SU-DHL-6 (cell line): ENCODE data around the gene BIVM.

Experiments used
- H2AFZ ChIP-seq: fragments of 200-600 bp; sonication (generic); 2 replicates; pipeline ENCODE4 v1.6.1; 2014; ENCODE audit warnings: low read depth, mild to moderate bottlenecking, moderate library complexity, mixed read lengths, antibody characterized with exemption, low read length; ENCODE audit not compliant: severe bottlenecking
- H3F3A ChIP-seq: fragments of 200-600 bp; shearing (Covaris generic); 2 replicates; pipeline ENCODE4 v1.6.0; 2016; ENCODE audit warnings: antibody characterized with exemption, mild to moderate bottlenecking; ENCODE audit not compliant: insufficient read depth
- H3K27ac ChIP-seq: fragments of 200-600 bp; sonication (generic); 2 replicates; pipeline ENCODE4 v1.5.1; 2016; ENCODE audit warnings: low read depth, mild to moderate bottlenecking, low read length, moderate library complexity, mixed read lengths
- H3K27me3 ChIP-seq: fragments of 200-600 bp; sonication (generic), shearing (Covaris generic); 2 replicates; pipeline ENCODE4 v1.6.0; 2014; ENCODE audit warnings: mild to moderate bottlenecking, low read length
- H3K36me3 ChIP-seq: fragments of 200-600 bp; sonication (generic); 2 replicates; pipeline ENCODE4 v1.6.1; 2014; ENCODE audit warnings: mild to moderate bottlenecking, low read length, mixed read lengths
- H3K4me2 ChIP-seq: fragments of 300-600, 200-600 bp; shearing (Covaris generic), sonication (generic); 2 replicates; pipeline ENCODE4 v1.6.0; 2014; ENCODE audit warnings: low read length, low read depth, mild to moderate bottlenecking; ENCODE audit not compliant: poor library complexity, severe bottlenecking
- H3K4me3 ChIP-seq: fragments of 200-600 bp; sonication (generic); 2 replicates; pipeline ENCODE4 v1.5.1; 2014; ENCODE audit warnings: antibody characterized with exemption, low read length, mild to moderate bottlenecking, mixed read lengths; ENCODE audit not compliant: insufficient read depth, poor library complexity, severe bottlenecking
- H3K79me2 ChIP-seq: fragments of 200-600 bp; sonication (generic); 2 replicates; pipeline ENCODE4 v1.6.1; 2014; ENCODE audit warnings: mild to moderate bottlenecking, low read length, moderate library complexity; ENCODE audit not compliant: insufficient read depth
- H3K9ac ChIP-seq: fragments of 200-600 bp; sonication (generic); 2 replicates; pipeline ENCODE4 v1.7.0; 2014; ENCODE audit warnings: mild to moderate bottlenecking, low read length
- H3K9me2 ChIP-seq: fragments of 200-600 bp; sonication (generic); replicated peaks from 2 replicates; pipeline ENCODE4 v1.6.1; 2014; ENCODE audit warnings: low read length; ENCODE audit not compliant: insufficient read depth
- H3K9me3 ChIP-seq: fragments of 200-600 bp; sonication (generic); 2 replicates; pipeline ENCODE4 v1.6.1; 2014; ENCODE audit warnings: low read length, mixed read lengths; ENCODE audit not compliant: insufficient read depth
- H4K20me1 ChIP-seq: fragments of 200-600 bp; sonication (generic); 2 replicates; pipeline ENCODE4 v1.6.1; 2014; ENCODE audit warnings: low read depth, mild to moderate bottlenecking, antibody characterized with exemption, low read length, moderate library complexity, mixed read lengths
- EZH2phosphoT487 ChIP-seq: fragments of 200-600 bp; sonication (generic), shearing (Covaris generic); conservative IDR thresholded peaks from 2 replicates; pipeline ENCODE4 v1.6.1; 2018; ENCODE audit warnings: mild to moderate bottlenecking, antibody characterized with exemption, low read length, moderate library complexity, mixed read lengths
- TF ChIP-seq, protein P1 (sequence below): fragments of 200-600 bp; sonication (generic); IDR thresholded peaks from one replicate; pipeline ENCODE4 v1.5.1; 2017; ENCODE audit warnings: antibody characterized with exemption, mild to moderate bottlenecking, low read length, moderate library complexity; ENCODE audit not compliant: insufficient read depth, poor library complexity, severe bottlenecking

BIVM gene

DNA sequence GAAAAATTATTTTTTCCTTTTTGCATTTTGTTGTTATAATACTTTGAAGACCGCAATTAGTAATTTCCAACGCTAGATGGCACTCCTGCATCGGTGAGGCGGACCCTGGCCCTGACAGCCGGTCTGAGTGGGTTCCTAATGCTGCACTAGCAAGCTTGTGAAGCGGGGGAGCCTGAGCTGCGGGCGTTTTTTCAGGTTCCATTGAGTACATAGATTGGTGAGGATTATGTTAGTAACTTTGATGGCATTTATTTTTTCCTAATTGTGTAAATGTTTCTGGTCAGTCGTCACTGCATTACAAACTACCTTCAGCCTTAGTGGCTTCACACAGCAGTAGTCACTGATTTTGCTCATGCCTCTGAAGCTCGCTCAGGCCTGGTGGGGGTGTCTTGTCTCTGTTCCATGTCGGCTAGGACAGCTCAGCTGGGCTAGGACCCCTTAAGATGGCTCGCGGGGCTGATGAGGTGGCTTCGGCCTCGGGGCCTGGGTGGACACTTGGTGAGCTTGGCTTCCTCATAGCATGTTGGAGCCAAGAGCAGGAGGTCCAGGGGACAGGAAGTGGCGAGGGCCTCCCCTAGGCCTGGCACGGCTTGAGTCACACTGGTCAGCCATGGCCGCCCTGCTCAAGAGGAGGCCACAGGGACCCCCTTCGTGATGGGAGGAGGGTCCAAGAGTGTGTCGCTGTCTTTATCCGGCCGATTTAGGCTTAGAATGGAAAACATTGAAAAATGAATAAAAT, 71.9 kb downstream of the BIVM start:
- Histone ChIP-seq H3K4me2 (no peak overlapping the region), H2AFZ (no peak overlapping the region), H3K36me3 (peaks cover 41% of the 10 kb centered on the region), H3K9me3 (no peaks in the 10 kb centered on the region), H3F3A (peaks cover 11% of the 10 kb centered on the region; the same call in 1 of the 2 replicates), H3K27ac (no peak overlapping the region), H3K9ac (no peak overlapping the region), H3K79me2 (peaks cover 5% of the 10 kb centered on the region; the same call in 1 of the 2 replicates), H3K4me3 (no peak overlapping the region), H4K20me1 (no peaks in the 10 kb centered on the region), H3K9me2 (no peaks in the 10 kb centered on the region), H3K27me3 (no peaks in the 10 kb centered on the region)
- TF ChIP-seq, protein P1, sequence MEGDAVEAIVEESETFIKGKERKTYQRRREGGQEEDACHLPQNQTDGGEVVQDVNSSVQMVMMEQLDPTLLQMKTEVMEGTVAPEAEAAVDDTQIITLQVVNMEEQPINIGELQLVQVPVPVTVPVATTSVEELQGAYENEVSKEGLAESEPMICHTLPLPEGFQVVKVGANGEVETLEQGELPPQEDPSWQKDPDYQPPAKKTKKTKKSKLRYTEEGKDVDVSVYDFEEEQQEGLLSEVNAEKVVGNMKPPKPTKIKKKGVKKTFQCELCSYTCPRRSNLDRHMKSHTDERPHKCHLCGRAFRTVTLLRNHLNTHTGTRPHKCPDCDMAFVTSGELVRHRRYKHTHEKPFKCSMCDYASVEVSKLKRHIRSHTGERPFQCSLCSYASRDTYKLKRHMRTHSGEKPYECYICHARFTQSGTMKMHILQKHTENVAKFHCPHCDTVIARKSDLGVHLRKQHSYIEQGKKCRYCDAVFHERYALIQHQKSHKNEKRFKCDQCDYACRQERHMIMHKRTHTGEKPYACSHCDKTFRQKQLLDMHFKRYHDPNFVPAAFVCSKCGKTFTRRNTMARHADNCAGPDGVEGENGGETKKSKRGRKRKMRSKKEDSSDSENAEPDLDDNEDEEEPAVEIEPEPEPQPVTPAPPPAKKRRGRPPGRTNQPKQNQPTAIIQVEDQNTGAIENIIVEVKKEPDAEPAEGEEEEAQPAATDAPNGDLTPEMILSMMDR, result peak; percentile 78
- no peak for TF ChIP-seq EZH2phosphoT487

DNA sequence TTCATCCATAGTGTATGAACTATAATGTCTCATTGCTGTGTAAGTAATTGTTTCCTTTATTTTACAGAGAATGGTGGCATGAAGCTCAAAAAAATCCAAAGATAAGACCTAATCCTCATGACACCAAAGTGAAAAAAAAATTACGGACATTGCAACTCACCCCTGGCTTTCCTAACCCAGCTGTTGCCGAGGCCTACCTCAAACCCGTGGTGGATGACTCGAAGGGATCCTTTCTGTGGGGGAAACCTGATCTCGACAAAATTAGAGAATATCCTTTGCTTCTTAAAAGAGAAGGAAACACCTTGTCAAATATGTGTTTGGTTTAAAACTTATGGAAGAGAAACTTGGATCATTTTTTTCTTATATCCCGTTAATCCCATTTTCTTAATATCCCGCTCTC, 73.2 kb downstream of the BIVM start:
- H3K9ac ChIP-seq, result no peak overlapping the region
- no peaks in the 10 kb centered on the region for H4K20me1 ChIP-seq
- H3K27ac ChIP-seq, result no peak overlapping the region
- H3K9me3 ChIP-seq, result no peaks in the 10 kb centered on the region
- peaks cover 11% of the 10 kb centered on the region; the same call in 1 of the 2 replicates for H3F3A ChIP-seq
- peaks cover 5% of the 10 kb centered on the region; the same call in 1 of the 2 replicates for H3K79me2 ChIP-seq
- no peak overlapping the region for H2AFZ ChIP-seq
- no peaks in the 10 kb centered on the region for H3K9me2 ChIP-seq
- no peak overlapping the region for H3K4me3 ChIP-seq
- peaks cover 41% of the 10 kb centered on the region for H3K36me3 ChIP-seq
- no peak overlapping the region for H3K4me2 ChIP-seq
- TF ChIP-seq, protein P1, result no peak
- TF ChIP-seq EZH2phosphoT487, result no peak
- no peaks in the 10 kb centered on the region for H3K27me3 ChIP-seq

DNA sequence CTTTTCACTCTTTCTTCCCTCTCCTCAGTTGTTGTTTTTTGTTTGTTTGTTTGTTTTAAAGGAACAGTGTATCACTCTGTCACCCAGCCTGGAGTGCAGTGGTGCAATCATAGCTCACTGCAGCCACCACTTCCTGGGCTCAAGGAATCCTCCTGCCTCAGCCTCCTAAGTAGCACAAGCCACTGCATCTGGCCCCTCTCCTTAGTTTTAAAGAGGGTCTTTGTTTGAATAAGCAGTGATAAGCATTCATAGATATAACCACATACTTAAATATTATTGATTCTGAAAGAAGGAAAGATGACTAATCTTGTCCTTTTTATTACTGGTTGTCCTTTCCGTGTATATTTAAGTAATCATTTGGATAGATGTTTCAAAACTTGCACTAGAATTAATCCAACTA, 73.6 kb downstream of the BIVM start:
- Histone ChIP-seq H3K4me2 (no peak overlapping the region), H3K4me3 (no peak overlapping the region), H3K27ac (no peak overlapping the region), H3K79me2 (peaks cover 5% of the 10 kb centered on the region; the same call in 1 of the 2 replicates), H3K9me2 (no peaks in the 10 kb centered on the region), H3F3A (peaks cover 11% of the 10 kb centered on the region; the same call in 1 of the 2 replicates), H3K9me3 (no peaks in the 10 kb centered on the region), H2AFZ (no peak overlapping the region), H3K36me3 (peaks cover 41% of the 10 kb centered on the region), H4K20me1 (no peaks in the 10 kb centered on the region), H3K27me3 (no peaks in the 10 kb centered on the region), H3K9ac (no peak overlapping the region)
- TF ChIP-seq EZH2phosphoT487, result no peak
- TF ChIP-seq, protein P1, result no peak
